H9 (cell line): ENCODE data around the gene STX10. TPM values are rescaled to one million over a fixed set of nuclear protein-coding genes. Genes with fewer than 3 reads are reported as not detected.

Experiments
- DNase-seq: peaks from one replicate; pipeline ENCODE4 v3.0.0-alpha.2; 2017
- H2AFZ ChIP-seq: one replicate; pipeline ENCODE4 v1.6.1; 2013; ENCODE audit warnings: mild to moderate bottlenecking, low read length, control low read depth, moderate library complexity
- H2AK5ac ChIP-seq: 2 replicates; pipeline ENCODE4 v1.6.1; 2013; ENCODE audit warnings: low read length, control low read depth, mixed read lengths; ENCODE audit not compliant: insufficient read length
- H2BK120ac ChIP-seq: one replicate; pipeline ENCODE4 v1.6.1; 2013; ENCODE audit warnings: low read depth, mild to moderate bottlenecking, low read length, control low read depth, inconsistent platforms; ENCODE audit not compliant: poor library complexity, severe bottlenecking
- H2BK12ac ChIP-seq: 2 replicates; pipeline ENCODE4 v1.6.1; 2013; ENCODE audit warnings: low read length, control low read depth, mixed read lengths, low read depth; ENCODE audit not compliant: insufficient read length
- H2BK15ac ChIP-seq: 2 replicates; pipeline ENCODE4 v1.6.1; 2013; ENCODE audit warnings: low read depth, low read length, control low read depth
- H2BK20ac ChIP-seq: one replicate; pipeline ENCODE4 v1.6.1; 2013; ENCODE audit warnings: low read depth, mild to moderate bottlenecking, low read length, control low read depth, inconsistent platforms; ENCODE audit not compliant: poor library complexity, severe bottlenecking
- H2BK5ac ChIP-seq: 2 replicates; pipeline ENCODE4 v1.6.1; 2013; ENCODE audit warnings: low read length, control low read depth, mixed read lengths; ENCODE audit not compliant: insufficient read length
- H3K14ac ChIP-seq: 2 replicates; pipeline ENCODE4 v1.6.1; 2013; ENCODE audit warnings: low read length, control low read depth; ENCODE audit not compliant: insufficient read depth
- H3K18ac ChIP-seq: 2 replicates; pipeline ENCODE4 v1.6.1; 2013; ENCODE audit warnings: low read depth, mild to moderate bottlenecking, mixed read lengths, low read length, control low read depth; ENCODE audit not compliant: insufficient read length
- H3K23ac ChIP-seq: 2 replicates; pipeline ENCODE4 v1.6.1; 2013; ENCODE audit warnings: low read length, control low read depth, mixed read lengths, low read depth; ENCODE audit not compliant: insufficient read length
- H3K23me2 ChIP-seq: 2 replicates; pipeline ENCODE4 v1.6.1; 2013; ENCODE audit warnings: low read depth, mild to moderate bottlenecking, mixed read lengths, low read length, control low read depth; ENCODE audit not compliant: insufficient read length, poor library complexity, severe bottlenecking
- H3K27ac ChIP-seq: 2 replicates; pipeline ENCODE4 v1.5.1; 2013; ENCODE audit warnings: low read length, control low read depth, mixed read lengths, low read depth; ENCODE audit not compliant: insufficient read length
- H3K27me3 ChIP-seq: 2 replicates; pipeline ENCODE4 v1.6.1; 2013; ENCODE audit warnings: low read length, control low read depth, inconsistent platforms; ENCODE audit not compliant: insufficient read depth
- H3K4ac ChIP-seq: 2 replicates; pipeline ENCODE4 v1.6.1; 2013; ENCODE audit warnings: low read depth, mild to moderate bottlenecking, control low read depth, inconsistent platforms, low read length, moderate library complexity
- H3K4me1 ChIP-seq: 2 replicates; pipeline ENCODE4 v1.6.1; 2013; ENCODE audit warnings: low read length, control low read depth, inconsistent platforms; ENCODE audit not compliant: insufficient read depth
- H3K4me2 ChIP-seq: 2 replicates; pipeline ENCODE4 v1.6.1; 2013; ENCODE audit warnings: low read length, control low read depth, mixed read lengths; ENCODE audit not compliant: insufficient read length, insufficient read depth
- H3K56ac ChIP-seq: 2 replicates; pipeline ENCODE4 v1.6.1; 2013; ENCODE audit warnings: low read depth, mild to moderate bottlenecking, mixed read lengths, low read length, control low read depth; ENCODE audit not compliant: insufficient read length
- H3K79me1 ChIP-seq: 2 replicates; pipeline ENCODE4 v1.6.1; 2013; ENCODE audit warnings: low read depth, mild to moderate bottlenecking, moderate library complexity, low read length, control low read depth, inconsistent platforms; ENCODE audit not compliant: insufficient read depth, poor library complexity, severe bottlenecking
- H3K79me2 ChIP-seq: 2 replicates; pipeline ENCODE4 v1.6.1; 2013; ENCODE audit warnings: low read length, control low read depth, inconsistent platforms; ENCODE audit not compliant: insufficient read depth
- H3K9ac ChIP-seq: 2 replicates; pipeline ENCODE4 v1.6.1; 2013; ENCODE audit warnings: low read length, control low read depth, mixed read lengths; ENCODE audit not compliant: insufficient read length; ENCODE audit errors: extremely low read depth
- H3K9me3 ChIP-seq: one replicate; pipeline ENCODE4 v1.6.1; 2013; ENCODE audit warnings: low read depth, low read length, inconsistent platforms; ENCODE audit not compliant: control insufficient read depth
- H3T11ph ChIP-seq: one replicate; pipeline ENCODE4 v1.6.1; 2013; ENCODE audit warnings: mild to moderate bottlenecking, low read length, control low read depth, inconsistent platforms
- H4K20me1 ChIP-seq: one replicate; pipeline ENCODE4 v1.6.1; 2013; ENCODE audit not compliant: control insufficient read depth, insufficient read length, insufficient read depth
- H4K5ac ChIP-seq: 2 replicates; pipeline ENCODE4 v1.6.1; 2013; ENCODE audit warnings: low read depth, mild to moderate bottlenecking, mixed read lengths, low read length, control low read depth; ENCODE audit not compliant: insufficient read length
- H4K8ac ChIP-seq: replicated peaks from 2 replicates; pipeline ENCODE4 v1.6.1; 2013; ENCODE audit warnings: low read length, control low read depth, mixed read lengths, low read depth; ENCODE audit not compliant: insufficient read length
- H4K91ac ChIP-seq: 2 replicates; pipeline ENCODE4 v1.6.1; 2013; ENCODE audit warnings: low read depth, mild to moderate bottlenecking, moderate library complexity, mixed read lengths, low read length, control low read depth; ENCODE audit not compliant: insufficient read length
- H3K27ac Mint-ChIP-seq, 3 experiments: 2 replicates in 2 of 3; 3 replicates in 1 of 3; pipeline ENCODE4 v1.8.0; 2020 to 2021; ENCODE audit warnings: mixed read lengths in 3 of 3, mild to moderate bottlenecking in 1 of 3, moderate library complexity in 1 of 3
- H3K27me3 Mint-ChIP-seq: 2 replicates; pipeline ENCODE4 v1.8.0; 2021; ENCODE audit warnings: low read depth, mild to moderate bottlenecking, moderate library complexity, mixed read lengths
- H3K36me3 Mint-ChIP-seq, 3 experiments: 2 replicates in 2 of 3; 3 replicates in 1 of 3; pipeline ENCODE4 v1.8.0; 2020 to 2021; ENCODE audit warnings: low read depth in 3 of 3, mixed read lengths in 3 of 3; ENCODE audit not compliant: insufficient read depth in 1 of 3
- H3K4me1 Mint-ChIP-seq, 2 experiments: 2 replicates each; pipeline ENCODE4 v1.8.0; 2020; ENCODE audit warnings: mixed read lengths in 2 of 2
- H3K4me3 Mint-ChIP-seq, 2 experiments: 2 replicates in 1 of 2; 3 replicates in 1 of 2; pipeline ENCODE4 v1.8.0; 2020 to 2021; ENCODE audit warnings: mild to moderate bottlenecking in 2 of 2, mixed read lengths in 2 of 2, moderate library complexity in 1 of 2
- H3K9me3 Mint-ChIP-seq, 2 experiments: 2 replicates in 1 of 2; 3 replicates in 1 of 2; pipeline ENCODE4 v1.8.0; 2020; ENCODE audit warnings: mild to moderate bottlenecking in 2 of 2, mixed read lengths in 2 of 2, moderate library complexity in 1 of 2
- WGBS: extraction: QIAGEN DNeasy Blood & Tissue Kit; methylation state at CpG from one replicate; pipeline ENCODE4 v1.1.7; 2013; ENCODE audit warnings: missing lambda C conversion rate, low lambda C conversion rate, mixed read lengths; ENCODE audit not compliant: insufficient read length; ENCODE audit errors: extremely low coverage; 5-methylcytosine and 5-hydroxymethylcytosine counted together
- total RNA-seq: library from RNA; stranded (reverse); gene quantifications from 2 replicates; pipeline ENCODE4 v1.2.1, GENCODE V29; 2021
- TF ChIP-seq, protein P1 (sequence below): fragments of 200-600 bp; sonication (generic); conservative IDR thresholded peaks from 3 replicates; pipeline ENCODE4 v1.8.0; 2021; ENCODE audit warnings: antibody characterized with exemption, mild to moderate bottlenecking

The STX10 gene
- total RNA-seq, 1 experiment from 2014 or later, result 39.4 TPM

DNA sequence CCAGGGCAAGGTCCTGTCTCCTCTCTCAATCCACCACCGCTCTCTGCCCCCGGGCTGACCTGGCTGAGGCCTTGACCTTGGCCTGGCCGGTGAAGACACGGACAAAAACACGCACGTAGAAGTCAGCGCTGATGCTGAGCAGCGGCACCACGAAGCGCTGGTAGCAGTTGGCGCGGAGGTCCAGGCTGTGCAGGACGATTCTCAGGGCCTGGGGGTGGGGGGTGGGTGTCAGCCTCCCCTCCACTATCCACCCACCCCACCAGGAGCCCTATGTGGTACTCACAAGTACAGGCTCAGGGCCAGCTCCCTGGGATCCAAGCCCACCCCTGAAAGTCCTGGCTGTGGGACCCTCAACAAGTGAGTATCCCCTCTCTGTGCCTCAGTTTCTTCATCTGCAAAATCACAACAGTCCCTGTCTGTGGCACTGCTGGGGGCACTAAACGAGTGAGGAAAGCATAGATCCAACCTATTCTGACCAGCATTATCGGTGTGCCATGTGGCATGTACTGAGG, 40.0 kb downstream of the STX10 start:
- Histone ChIP-seq H3K79me1 (no peaks in the 10 kb centered on the region), H3K23me2 (no peaks in the 10 kb centered on the region), H3K27me3 (no peaks in the 10 kb centered on the region), H2BK15ac (no peak overlapping the region), H3K4ac (no peak overlapping the region), H4K5ac (no peak overlapping the region), H3K4me1 (no peaks in the 10 kb centered on the region), H3K79me2 (peaks cover 2% of the 10 kb centered on the region; the same call in 1 of the 2 replicates), H4K20me1 (no peaks in the 10 kb centered on the region), H4K8ac (no peak overlapping the region), H4K91ac (no peak overlapping the region), H2AFZ (no peak overlapping the region), H3K56ac (no peak overlapping the region), H2BK12ac (no peak overlapping the region), H3K4me2 (no peak overlapping the region), H3K14ac (no peak overlapping the region), H2BK120ac (no peak overlapping the region), H3T11ph (no peak overlapping the region), H2AK5ac (no peak overlapping the region), H3K18ac (no peak overlapping the region), H2BK20ac (no peak overlapping the region), H3K27ac (no peak overlapping the region), H3K9me3 (no peaks in the 10 kb centered on the region), H3K23ac (no peak overlapping the region), H3K9ac (no peak overlapping the region), H2BK5ac (no peak overlapping the region)
- peaks cover 9 to 41% (median 35%) of the 10 kb centered on the region in 3 experiments; a peak in 6 of 7 replicates for H3K36me3 Mint-ChIP-seq
- no peak overlapping the region for H3K4me3 Mint-ChIP-seq
- H3K9me3 Mint-ChIP-seq, result no peaks in the 10 kb centered on the region
- DNase-seq, result no peak
- no peaks in the 10 kb centered on the region; a peak in 1 of 4 replicates for H3K4me1 Mint-ChIP-seq
- no peak overlapping the region; a peak in 1 of 7 replicates for H3K27ac Mint-ChIP-seq
- TF ChIP-seq, protein P1, sequence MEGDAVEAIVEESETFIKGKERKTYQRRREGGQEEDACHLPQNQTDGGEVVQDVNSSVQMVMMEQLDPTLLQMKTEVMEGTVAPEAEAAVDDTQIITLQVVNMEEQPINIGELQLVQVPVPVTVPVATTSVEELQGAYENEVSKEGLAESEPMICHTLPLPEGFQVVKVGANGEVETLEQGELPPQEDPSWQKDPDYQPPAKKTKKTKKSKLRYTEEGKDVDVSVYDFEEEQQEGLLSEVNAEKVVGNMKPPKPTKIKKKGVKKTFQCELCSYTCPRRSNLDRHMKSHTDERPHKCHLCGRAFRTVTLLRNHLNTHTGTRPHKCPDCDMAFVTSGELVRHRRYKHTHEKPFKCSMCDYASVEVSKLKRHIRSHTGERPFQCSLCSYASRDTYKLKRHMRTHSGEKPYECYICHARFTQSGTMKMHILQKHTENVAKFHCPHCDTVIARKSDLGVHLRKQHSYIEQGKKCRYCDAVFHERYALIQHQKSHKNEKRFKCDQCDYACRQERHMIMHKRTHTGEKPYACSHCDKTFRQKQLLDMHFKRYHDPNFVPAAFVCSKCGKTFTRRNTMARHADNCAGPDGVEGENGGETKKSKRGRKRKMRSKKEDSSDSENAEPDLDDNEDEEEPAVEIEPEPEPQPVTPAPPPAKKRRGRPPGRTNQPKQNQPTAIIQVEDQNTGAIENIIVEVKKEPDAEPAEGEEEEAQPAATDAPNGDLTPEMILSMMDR, result no peak
- no CpG with 5 or more reads among the region's 15 CpGs for WGBS
- H3K27me3 Mint-ChIP-seq, result no peaks in the 10 kb centered on the region
